SK-N-SH treated with all-trans-retinoic acid at 6 μM for 48 hours (cell line): ENCODE measurements around the gene C15orf39.

Experiments
- ARNTL ChIP-seq: fragments of 450-650 bp; formaldehyde crosslinking; IDR thresholded peaks from 2 replicates; pipeline ENCODE4 v1.5.0; 2020; ENCODE audit warnings: low read depth, mild to moderate bottlenecking, moderate library complexity, borderline replicate concordance
- RARB ChIP-seq: fragments of 250-450 bp; sonication (Bioruptor Pico); IDR thresholded peaks from 2 replicates; pipeline ENCODE4 v1.8.0; 2021; ENCODE audit warnings: mild to moderate bottlenecking, moderate library complexity
- ZNF70 ChIP-seq: fragments of 450-650 bp; formaldehyde crosslinking; IDR thresholded peaks from 2 replicates; pipeline ENCODE4 v1.5.0; 2020; ENCODE audit warnings: mild to moderate bottlenecking, moderate library complexity
- TF ChIP-seq, protein P1 (sequence below): fragments of 250-450 bp; sonication (Bioruptor Pico); IDR thresholded peaks from 2 replicates; pipeline ENCODE4 v1.5.1; 2020; ENCODE audit warnings: low read depth, mild to moderate bottlenecking, moderate library complexity

- TF ChIP-seq RARB (CRISPR knock-in tag) (no peak), ZNF70 (CRISPR knock-in tag) (no peak), ARNTL (CRISPR knock-in tag) (no peak)
- TF ChIP-seq, protein P1, sequence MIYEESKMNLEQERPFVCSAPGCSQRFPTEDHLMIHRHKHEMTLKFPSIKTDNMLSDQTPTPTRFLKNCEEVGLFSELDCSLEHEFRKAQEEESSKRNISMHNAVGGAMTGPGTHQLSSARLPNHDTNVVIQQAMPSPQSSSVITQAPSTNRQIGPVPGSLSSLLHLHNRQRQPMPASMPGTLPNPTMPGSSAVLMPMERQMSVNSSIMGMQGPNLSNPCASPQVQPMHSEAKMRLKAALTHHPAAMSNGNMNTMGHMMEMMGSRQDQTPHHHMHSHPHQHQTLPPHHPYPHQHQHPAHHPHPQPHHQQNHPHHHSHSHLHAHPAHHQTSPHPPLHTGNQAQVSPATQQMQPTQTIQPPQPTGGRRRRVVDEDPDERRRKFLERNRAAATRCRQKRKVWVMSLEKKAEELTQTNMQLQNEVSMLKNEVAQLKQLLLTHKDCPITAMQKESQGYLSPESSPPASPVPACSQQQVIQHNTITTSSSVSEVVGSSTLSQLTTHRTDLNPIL = no peak
Measured at GRCh38 chr15:75249726-75250125, 48.0 kb downstream of the C15orf39 start.
